HAP-1 (cell line): ENCODE measurements around the gene SIM1.

Experiments used
- DNase-seq, 2 experiments: peaks; one replicate each; pipeline ENCODE4 v3.0.0-alpha.2; 2016 to 2020; ENCODE audit warnings: low spot score in 2 of 2
- H3K27me3 ChIP-seq: fragments of 250-450 bp; sonication (Bioruptor Pico); 2 replicates; pipeline ENCODE4 v1.5.1; 2020; ENCODE audit warnings: low read depth, mild to moderate bottlenecking, moderate library complexity
- H3K36me3 ChIP-seq: fragments of 250-450 bp; sonication (Bioruptor Pico); replicated peaks from 2 replicates; pipeline ENCODE4 v1.5.1; 2020; ENCODE audit warnings: mild to moderate bottlenecking
- H3K4me1 ChIP-seq: fragments of 250-450 bp; sonication (Bioruptor Pico); 2 replicates; pipeline ENCODE4 v1.5.1; 2020; ENCODE audit warnings: mild to moderate bottlenecking
- H3K4me3 ChIP-seq: fragments of 250-450 bp; sonication (Bioruptor Pico); 2 replicates; pipeline ENCODE4 v1.5.1; 2020; ENCODE audit warnings: mild to moderate bottlenecking, moderate library complexity
- H3K9me3 ChIP-seq: fragments of 250-450 bp; sonication (Bioruptor Pico); 2 replicates; pipeline ENCODE4 v1.5.1; 2020; ENCODE audit warnings: mild to moderate bottlenecking, moderate library complexity
- in situ Hi-C: fragments of 300-500 bp; cut with MboI; formaldehyde crosslinking; loops from 3 replicates; pipeline ENCODE4 v1.14.3; 2020; ENCODE audit warnings: low sequenced_read_pairs, inconsistent platforms, mixed read lengths

Gene SIM1

GRCh38 chr6:100464903-100465700, at the start of gene SIM1:
Gene SIM1, minus strand, starts transcription at chr6:100464921. Its CDS starts 1,453 bp downstream, at chr6:100463468.
- H3K9me3 ChIP-seq: no peaks in the 10 kb centered on the region; the same call in 1 of the 2 replicates
- no peaks in the 10 kb centered on the region for H3K36me3 ChIP-seq
- no peak for DNase-seq
- no peak within 1 kb of the TSS for H3K4me3 ChIP-seq
- no peaks in the 10 kb centered on the region for H3K4me1 ChIP-seq
- in situ Hi-C loops: no loop called here
- no peaks in the 10 kb centered on the region for H3K27me3 ChIP-seq

- no peaks in the 10 kb centered on the region for H3K9me3 ChIP-seq
- in situ Hi-C loops: no loop called here
- H3K4me3 ChIP-seq: no peak overlapping the region
- H3K36me3 ChIP-seq: no peaks in the 10 kb centered on the region; the same call in 1 of the 2 replicates
- DNase-seq: peak in 1 of 2 experiments; percentile 16
- no peaks in the 10 kb centered on the region for H3K27me3 ChIP-seq
- H3K4me1 ChIP-seq: peaks cover 14% of the 10 kb centered on the region
These were observed 47.6 kb upstream of the SIM1 start for GRCh38 chr6:100512203-100512862.

GRCh38 chr6:100509101-100509500, 44.4 kb upstream of the SIM1 start:
- Histone ChIP-seq H3K4me3 (no peak overlapping the region), H3K27me3 (no peaks in the 10 kb centered on the region), H3K36me3 (no peaks in the 10 kb centered on the region; the same call in 1 of the 2 replicates), H3K4me1 (no peaks in the 10 kb centered on the region), H3K9me3 (no peaks in the 10 kb centered on the region)
- no peak for DNase-seq
- in situ Hi-C loops: no loop called here

- no peak for DNase-seq
- in situ Hi-C loops: no loop called here
- Histone ChIP-seq H3K9me3 (no peaks in the 10 kb centered on the region), H3K27me3 (no peaks in the 10 kb centered on the region), H3K4me1 (no peaks in the 10 kb centered on the region), H3K36me3 (no peaks in the 10 kb centered on the region; the same call in 1 of the 2 replicates), H3K4me3 (no peak overlapping the region)
These were observed 41.9 kb upstream of the SIM1 start for GRCh38 chr6:100506651-100507050.

- Histone ChIP-seq H3K4me3 (no peak overlapping the region), H3K9me3 (no peaks in the 10 kb centered on the region), H3K36me3 (no peaks in the 10 kb centered on the region), H3K27me3 (no peaks in the 10 kb centered on the region), H3K4me1 (no peaks in the 10 kb centered on the region)
- in situ Hi-C loops: no loop called here
- DNase-seq: no peak
These were observed 40.3 kb upstream of the SIM1 start for GRCh38 chr6:100504786-100505737.

GRCh38 chr6:100503043-100503705, 38.5 kb upstream of the SIM1 start:
- Histone ChIP-seq H3K36me3 (no peaks in the 10 kb centered on the region), H3K4me3 (no peak overlapping the region), H3K4me1 (no peaks in the 10 kb centered on the region), H3K27me3 (no peaks in the 10 kb centered on the region), H3K9me3 (no peaks in the 10 kb centered on the region)
- DNase-seq: no peak
- in situ Hi-C loops: no loop called here

GRCh38 chr6:100493206-100493888, 28.6 kb upstream of the SIM1 start:
- Histone ChIP-seq H3K9me3 (no peaks in the 10 kb centered on the region), H3K27me3 (no peaks in the 10 kb centered on the region), H3K4me3 (no peak overlapping the region), H3K4me1 (no peaks in the 10 kb centered on the region), H3K36me3 (no peaks in the 10 kb centered on the region)
- in situ Hi-C loops: loop anchor here (25.0 kb wide), 1 partner anchor 169 kb away; no protein-coding TSS in a partner anchor
- DNase-seq: no peak

GRCh38 chr6:100491952-100492670, 27.4 kb upstream of the SIM1 start:
- in situ Hi-C loops: loop anchor here (25.0 kb wide), 1 partner anchor 170 kb away; no protein-coding TSS in a partner anchor
- no peaks in the 10 kb centered on the region for H3K36me3 ChIP-seq

GRCh38 chr6:100490065-100490464, 25.3 kb upstream of the SIM1 start:
- no peak for DNase-seq
- Histone ChIP-seq H3K36me3 (no peaks in the 10 kb centered on the region), H3K4me1 (no peaks in the 10 kb centered on the region), H3K4me3 (no peak overlapping the region), H3K27me3 (no peaks in the 10 kb centered on the region), H3K9me3 (no peaks in the 10 kb centered on the region)
- in situ Hi-C loops: loop anchor here (25.0 kb wide), 1 partner anchor 172 kb away; no protein-coding TSS in a partner anchor

More at GRCh38 chr6:100491952-100492670, 27.4 kb upstream of the SIM1 start:
- no peaks in the 10 kb centered on the region for H3K27me3 ChIP-seq
- DNase-seq: no peak
- H3K9me3 ChIP-seq: no peaks in the 10 kb centered on the region
- H3K4me3 ChIP-seq: no peak overlapping the region
- no peaks in the 10 kb centered on the region for H3K4me1 ChIP-seq

- in situ Hi-C loops: loop anchor here (10.0 to 25.0 kb wide), 2 partner anchors 174 to 623 kb away; no protein-coding TSS in a partner anchor
- H3K4me1 ChIP-seq: no peaks in the 10 kb centered on the region
These were observed 23.5 kb upstream of the SIM1 start for GRCh38 chr6:100488244-100488643.

GRCh38 chr6:100487638-100488037, 22.9 kb upstream of the SIM1 start:
- in situ Hi-C loops: loop anchor here (10.0 to 25.0 kb wide), 2 partner anchors 175 to 623 kb away; no protein-coding TSS in a partner anchor
- H3K4me1 ChIP-seq: no peaks in the 10 kb centered on the region
- no peaks in the 10 kb centered on the region for H3K9me3 ChIP-seq
- H3K4me3 ChIP-seq: no peak overlapping the region
- H3K36me3 ChIP-seq: no peaks in the 10 kb centered on the region
- no peak for DNase-seq
- H3K27me3 ChIP-seq: no peaks in the 10 kb centered on the region

More at GRCh38 chr6:100488244-100488643, 23.5 kb upstream of the SIM1 start:
- no peak for DNase-seq
- no peaks in the 10 kb centered on the region for H3K9me3 ChIP-seq
- no peaks in the 10 kb centered on the region for H3K36me3 ChIP-seq
- no peak overlapping the region for H3K4me3 ChIP-seq
- H3K27me3 ChIP-seq: no peaks in the 10 kb centered on the region

- Histone ChIP-seq H3K4me3 (no peak overlapping the region), H3K27me3 (no peaks in the 10 kb centered on the region), H3K4me1 (no peaks in the 10 kb centered on the region), H3K36me3 (no peaks in the 10 kb centered on the region), H3K9me3 (no peaks in the 10 kb centered on the region)
- DNase-seq: no peak
- in situ Hi-C loops: loop anchor here (10.0 to 25.0 kb wide), 2 partner anchors 177 to 620 kb away; no protein-coding TSS in a partner anchor
These were observed 20.5 kb upstream of the SIM1 start for GRCh38 chr6:100485268-100485667.
